Mesendoderm (in vitro differentiated cells): ENCODE data around the gene C19orf38.
"Not testable (repeated sequence)": the region's sequence is repeated elsewhere in the genome, so short reads cannot be mapped to it uniquely, and the experiment has no call there.

Experiments used
- DNase-seq: peaks from one replicate; pipeline ENCODE4 v3.0.0; 2013
- H2AK5ac ChIP-seq: 2 replicates; pipeline ENCODE4 v1.6.1; 2013; ENCODE audit warnings: low read length, inconsistent platforms
- H2BK120ac ChIP-seq: 2 replicates; pipeline ENCODE4 v1.6.1; 2013; ENCODE audit warnings: low read depth, mild to moderate bottlenecking, low read length, moderate library complexity, mixed read lengths
- H2BK15ac ChIP-seq: replicated peaks from 2 replicates; pipeline ENCODE4 v1.6.1; 2013; ENCODE audit warnings: low read depth, mild to moderate bottlenecking, moderate library complexity
- H2BK5ac ChIP-seq: 2 replicates; pipeline ENCODE4 v1.6.1; 2013; ENCODE audit warnings: low read length, inconsistent platforms
- H3K18ac ChIP-seq: 2 replicates; pipeline ENCODE4 v1.6.1; 2013; ENCODE audit warnings: mild to moderate bottlenecking, low read length, mixed read lengths
- H3K23ac ChIP-seq: one replicate; pipeline ENCODE4 v1.6.1; 2013; ENCODE audit warnings: low read length
- H3K27ac ChIP-seq: 2 replicates; pipeline ENCODE4 v1.5.1; 2013; ENCODE audit warnings: low read depth, mild to moderate bottlenecking, inconsistent platforms, low read length, moderate library complexity
- H3K27me3 ChIP-seq: 2 replicates; pipeline ENCODE4 v1.6.1; 2013; ENCODE audit warnings: low read length, control low read depth, mild to moderate bottlenecking, inconsistent platforms; ENCODE audit not compliant: insufficient read depth, poor library complexity
- H3K36me3 ChIP-seq: 2 replicates; pipeline ENCODE4 v1.6.1; 2013; ENCODE audit warnings: low read length, inconsistent platforms; ENCODE audit not compliant: control insufficient read depth, insufficient read depth
- H3K4ac ChIP-seq: one replicate; pipeline ENCODE4 v1.6.1; 2013; ENCODE audit warnings: low read depth, mild to moderate bottlenecking, low read length, moderate library complexity
- H3K4me1 ChIP-seq: 2 replicates; pipeline ENCODE4 v1.6.1; 2013; ENCODE audit warnings: low read depth, low read length, inconsistent platforms; ENCODE audit not compliant: control insufficient read depth
- H3K4me2 ChIP-seq: 2 replicates; pipeline ENCODE4 v1.6.1; 2013; ENCODE audit warnings: low read length
- H3K4me3 ChIP-seq: 2 replicates; pipeline ENCODE4 v1.5.1; 2013; ENCODE audit warnings: mild to moderate bottlenecking, low read length
- H3K56ac ChIP-seq: one replicate; pipeline ENCODE4 v1.6.1; 2013; ENCODE audit warnings: low read length
- H3K79me1 ChIP-seq: 2 replicates; pipeline ENCODE4 v1.6.1; 2013; ENCODE audit warnings: low read length, inconsistent platforms
- H3K79me2 ChIP-seq: 2 replicates; pipeline ENCODE4 v1.6.1; 2013; ENCODE audit warnings: mild to moderate bottlenecking, low read length; ENCODE audit not compliant: control insufficient read depth, insufficient read depth
- H3K9ac ChIP-seq: 2 replicates; pipeline ENCODE4 v1.6.1; 2013; ENCODE audit warnings: low read length, inconsistent platforms
- H4K5ac ChIP-seq: one replicate; pipeline ENCODE4 v1.6.1; 2013; ENCODE audit warnings: low read length
- H4K8ac ChIP-seq: one replicate; pipeline ENCODE4 v1.6.1; 2013; ENCODE audit warnings: low read depth, mild to moderate bottlenecking, control low read depth, low read length, moderate library complexity
- WGBS: extraction: QIAGEN DNeasy Blood & Tissue Kit; methylation state at CpG from one replicate; pipeline ENCODE4 v1.1.7; 2013; ENCODE audit warnings: low lambda C conversion rate, missing lambda C conversion rate; ENCODE audit not compliant: insufficient coverage; ENCODE audit errors: extremely low coverage; 5-methylcytosine and 5-hydroxymethylcytosine counted together

C19orf38 gene

GRCh38 chr19:10877608-10878007 lies 29.4 kb downstream of the C19orf38 start:
- H3K56ac ChIP-seq, DNase-seq, H2BK120ac ChIP-seq, H3K36me3 ChIP-seq, H4K5ac ChIP-seq, H3K9ac ChIP-seq, H3K27me3 ChIP-seq, H3K27ac ChIP-seq, H3K4ac ChIP-seq, H3K4me3 ChIP-seq, H3K4me2 ChIP-seq, H2AK5ac ChIP-seq, H3K18ac ChIP-seq, H2BK15ac ChIP-seq, H4K8ac ChIP-seq, H3K23ac ChIP-seq, H2BK5ac ChIP-seq: not testable (repeated sequence)
- Histone ChIP-seq H3K79me1 (peaks cover 29% of the 10 kb centered on the region), H3K79me2 (peaks cover 66% of the 10 kb centered on the region), H3K4me1 (peaks cover 14% of the 10 kb centered on the region)
- WGBS = no CpG with 5 or more reads among the region's 9 CpGs

- Histone ChIP-seq H2AK5ac (no peak overlapping the region), H3K9ac (no peak overlapping the region), H4K5ac (peak overlapping the region; percentile 39), H3K79me2 (peaks cover 66% of the 10 kb centered on the region), H2BK5ac (no peak overlapping the region), H3K23ac (no peak overlapping the region), H3K27me3 (no peaks in the 10 kb centered on the region), H3K36me3 (no peaks in the 10 kb centered on the region), H2BK15ac (no peak overlapping the region), H3K4me3 (no peak overlapping the region), H3K56ac (no peak overlapping the region), H4K8ac (no peak overlapping the region), H3K27ac (no peak overlapping the region), H3K4me1 (peaks cover 14% of the 10 kb centered on the region), H3K4ac (no peak overlapping the region), H3K18ac (no peak overlapping the region), H3K4me2 (no peak overlapping the region), H2BK120ac (no peak overlapping the region), H3K79me1 (peaks cover 32% of the 10 kb centered on the region)
- DNase-seq = no peak
- no CpG with 5 or more reads among the region's 3 CpGs for WGBS
Measured at GRCh38 chr19:10878253-10878652, 30.0 kb downstream of the C19orf38 start.

- Histone ChIP-seq H4K5ac (no peak overlapping the region), H3K27ac (peak overlapping the region; percentile 21), H3K79me2 (peaks cover 58% of the 10 kb centered on the region), H4K8ac (no peak overlapping the region), H3K36me3 (no peaks in the 10 kb centered on the region), H2BK5ac (no peak overlapping the region), H3K23ac (no peak overlapping the region), H3K4me2 (no peak overlapping the region), H3K9ac (peak overlapping the region; percentile 51), H3K4me1 (peaks cover 17% of the 10 kb centered on the region), H3K4ac (no peak overlapping the region), H3K79me1 (peaks cover 34% of the 10 kb centered on the region), H3K56ac (peak overlapping the region; percentile 70), H3K27me3 (no peaks in the 10 kb centered on the region), H3K4me3 (no peak overlapping the region), H2BK120ac (no peak overlapping the region), H3K18ac (no peak overlapping the region), H2BK15ac (no peak overlapping the region), H2AK5ac (peak overlapping the region; percentile 85)
- WGBS = no CpG with 5 or more reads among the region's 14 CpGs
- peak; percentile 64 for DNase-seq
Measured at GRCh38 chr19:10881403-10882107, 33.3 kb downstream of the C19orf38 start.

GRCh38 chr19:10882108-10882457 lies 33.9 kb downstream of the C19orf38 start:
- Histone ChIP-seq H3K27me3 (no peaks in the 10 kb centered on the region), H3K56ac (peak overlapping the region; percentile 45), H3K4ac (no peak overlapping the region), H3K9ac (no peak overlapping the region), H3K79me2 (peaks cover 58% of the 10 kb centered on the region), H3K4me1 (peaks cover 17% of the 10 kb centered on the region), H3K36me3 (no peaks in the 10 kb centered on the region), H3K23ac (no peak overlapping the region), H3K79me1 (peaks cover 33% of the 10 kb centered on the region), H2BK15ac (no peak overlapping the region), H2AK5ac (no peak overlapping the region), H3K4me3 (no peak overlapping the region), H3K27ac (no peak overlapping the region), H3K4me2 (no peak overlapping the region), H4K8ac (no peak overlapping the region), H4K5ac (no peak overlapping the region), H2BK120ac (no peak overlapping the region), H2BK5ac (no peak overlapping the region), H3K18ac (no peak overlapping the region)
- no CpG with 5 or more reads among the region's 9 CpGs for WGBS
- DNase-seq = no peak

- H3K4me1 ChIP-seq = peaks cover 29% of the 10 kb centered on the region
- no peak overlapping the region for H2AK5ac ChIP-seq
- no peak overlapping the region for H2BK5ac ChIP-seq
- DNase-seq = no peak
- H3K27me3 ChIP-seq = no peaks in the 10 kb centered on the region
- H2BK15ac ChIP-seq = no peak overlapping the region
- H3K56ac ChIP-seq = no peak overlapping the region
- no peak overlapping the region for H2BK120ac ChIP-seq
- H3K4me3 ChIP-seq = no peak overlapping the region
- no peak overlapping the region for H3K4ac ChIP-seq
- no CpG with 5 or more reads among the region's 2 CpGs for WGBS
- no peak overlapping the region for H3K9ac ChIP-seq
- peaks cover 31% of the 10 kb centered on the region for H3K79me1 ChIP-seq
- no peak overlapping the region for H3K27ac ChIP-seq
- H3K36me3 ChIP-seq = no peaks in the 10 kb centered on the region
- no peak overlapping the region for H3K23ac ChIP-seq
- no peak overlapping the region for H3K4me2 ChIP-seq
- no peak overlapping the region for H4K5ac ChIP-seq
- H3K18ac ChIP-seq = no peak overlapping the region
- H4K8ac ChIP-seq = no peak overlapping the region
- peaks cover 54% of the 10 kb centered on the region for H3K79me2 ChIP-seq
Measured at GRCh38 chr19:10884274-10884673, 36.1 kb downstream of the C19orf38 start.
